Limb (tissue), 2 donors: ENCODE measurements around the gene SIAE.
A peak's percentile ranks its signal among the peaks of the same experiment; 100 is the strongest.

ENCODE experiments used
- DNase-seq, 2 donors: peaks; one replicate each; pipeline ENCODE4 v3.0.0-alpha.2; 2016; ENCODE audit errors: extremely low spot score in 2 of 2

The SIAE gene

GRCh38 chr11:124663861-124664260 is 9.7 kb downstream of the SIAE start:
- DNase-seq, result no peak

GRCh38 chr11:124662106-124662505 is 11.4 kb downstream of the SIAE start:
- DNase-seq, result no peak

- no peak for DNase-seq
These were observed 12.0 kb downstream of the SIAE start for GRCh38 chr11:124661553-124661952.

GRCh38 chr11:124658986-124659385 is 14.6 kb downstream of the SIAE start:
- no peak for DNase-seq

- DNase-seq, result no peak
These were observed 15.0 kb downstream of the SIAE start for GRCh38 chr11:124658501-124658900.

- no peak for DNase-seq
These were observed 15.6 kb downstream of the SIAE start for GRCh38 chr11:124657904-124658303.

GRCh38 chr11:124656774-124657630 is 16.5 kb downstream of the SIAE start:
- peak in 1 of 2 donors; percentile 44 for DNase-seq

GRCh38 chr11:124648610-124649009 is 24.9 kb downstream of the SIAE start:
- DNase-seq, result no peak

- DNase-seq, result no peak
These were observed 27.4 kb downstream of the SIAE start for GRCh38 chr11:124646148-124646547.

GRCh38 chr11:124644426-124645280 is 28.9 kb downstream of the SIAE start:
- DNase-seq, result peak; percentile 71 to 75

- no peak for DNase-seq
These were observed 29.7 kb downstream of the SIAE start for GRCh38 chr11:124643605-124644425.

- DNase-seq, result no peak
These were observed 30.4 kb downstream of the SIAE start for GRCh38 chr11:124643042-124643604.

- DNase-seq, result no peak
These were observed 30.9 kb downstream of the SIAE start for GRCh38 chr11:124642628-124643027.

- DNase-seq, result no peak
These were observed 32.9 kb downstream of the SIAE start for GRCh38 chr11:124640666-124641065.

GRCh38 chr11:124639186-124639585 is 34.4 kb downstream of the SIAE start:
- DNase-seq, result no peak

GRCh38 chr11:124638500-124638899 is 35.0 kb downstream of the SIAE start:
- no peak for DNase-seq

- no peak for DNase-seq
These were observed 37.6 kb downstream of the SIAE start for GRCh38 chr11:124635932-124636331.

GRCh38 chr11:124633355-124633754 is 40.2 kb downstream of the SIAE start:
- no peak for DNase-seq

GRCh38 chr11:124629961-124630360 is 43.6 kb downstream of the SIAE start:
- DNase-seq, result no peak

GRCh38 chr11:124627546-124627945 is 46.0 kb downstream of the SIAE start:
- no peak for DNase-seq

- no peak for DNase-seq
These were observed 47.9 kb downstream of the SIAE start for GRCh38 chr11:124625504-124626168.
